SK-N-SH (cell line): ENCODE measurements around the gene ZNF398. TPM values are rescaled to one million over a fixed set of nuclear protein-coding genes. Genes with fewer than 3 reads are reported as not detected.

ENCODE experiments used
- CTCF ChIA-PET: fragments of 300-600, 350-600 bp; formaldehyde crosslinking; extraction: SDS; loops from one replicate; lab custom pipeline; 2021; lab: Yijun Ruan, JAX
- POLR2A ChIA-PET: fragments of 350-600 bp; sonication (Branson Sonifier 250); formaldehyde crosslinking; extraction: SDS; loops from one replicate; lab custom pipeline; 2020; ENCODE audit warnings: antibody characterized with exemption, inconsistent platforms; lab: Yijun Ruan, JAX
- DNase-seq: peaks from one replicate; pipeline ENCODE4 v3.0.0; 2012
- H2AFZ ChIP-seq: fragments of 200-600 bp; sonication (generic); 2 replicates; pipeline ENCODE4 v1.8.1; 2016; ENCODE audit warnings: antibody characterized with exemption, mild to moderate bottlenecking, low read depth
- H3F3A ChIP-seq: fragments of 200-600 bp; sonication (generic); replicated peaks from 2 replicates; pipeline ENCODE3; 2016; ENCODE audit warnings: antibody characterized with exemption, mild to moderate bottlenecking; ENCODE audit not compliant: insufficient read depth
- H3K27ac ChIP-seq, 2 experiments: fragments of 200-500 bp in 1 of 2; fragments of 200-600 bp in 1 of 2; sonication (Bioruptor generic) in 1 of 2; sonication (generic), shearing (Covaris generic) in 1 of 2; 2 replicates each; pipeline versions ENCODE4 v1.5.1 to v1.6.1; 2014 to 2016; ENCODE audit warnings: low read depth in 2 of 2, inconsistent platforms in 1 of 2, low read length in 1 of 2, mild to moderate bottlenecking in 1 of 2, mixed read lengths in 1 of 2
- H3K27me3 ChIP-seq: fragments of 200-600 bp; sonication (generic), shearing (Covaris generic); 2 replicates; pipeline ENCODE4 v1.6.1; 2016; ENCODE audit warnings: mixed run types; ENCODE audit not compliant: insufficient read depth
- H3K36me3 ChIP-seq, 2 experiments: fragments of 200-500 bp in 1 of 2; fragments of 200-600 bp in 1 of 2; sonication (Bioruptor generic) in 1 of 2; sonication (generic) in 1 of 2; replicated peaks in 1 of 2; 2 replicates each; pipeline versions ENCODE3 to v1.5.1; 2014 to 2016; ENCODE audit warnings: low read length in 1 of 2, mild to moderate bottlenecking in 1 of 2; ENCODE audit not compliant: insufficient read depth in 2 of 2, control insufficient read depth in 1 of 2
- H3K4me1 ChIP-seq, 2 experiments: fragments of 200-500 bp in 1 of 2; fragments of 200-600 bp in 1 of 2; sonication (Bioruptor generic) in 1 of 2; sonication (generic), shearing (Covaris generic) in 1 of 2; 2 replicates each; pipeline versions ENCODE4 v1.5.1 to v1.6.1; 2014 to 2016; ENCODE audit warnings: low read depth in 1 of 2, low read length in 1 of 2, mixed run types in 1 of 2; ENCODE audit not compliant: insufficient read depth in 2 of 2, control insufficient read depth in 1 of 2
- H3K4me2 ChIP-seq: fragments of 200-600 bp; sonication (generic), shearing (Covaris generic); 2 replicates; pipeline ENCODE4 v1.6.1; 2017; ENCODE audit warnings: mixed run types
- H3K4me3 ChIP-seq, 2 experiments: fragments of 200-500 bp in 1 of 2; fragments of 200-600 bp in 1 of 2; sonication (Bioruptor generic) in 1 of 2; sonication (generic), shearing (Covaris generic) in 1 of 2; 2 replicates each; pipeline versions ENCODE4 v1.5.1 to v1.8.1; 2014 to 2016; ENCODE audit warnings: low read depth in 2 of 2, inconsistent platforms in 1 of 2, low read length in 1 of 2, mild to moderate bottlenecking in 1 of 2, mixed read lengths in 1 of 2, moderate library complexity in 1 of 2
- H3K79me2 ChIP-seq: fragments of 200-600 bp; sonication (generic); 2 replicates; pipeline ENCODE4 v1.8.1; 2017; ENCODE audit warnings: mild to moderate bottlenecking; ENCODE audit not compliant: insufficient read depth
- H3K9ac ChIP-seq: fragments of 200-600 bp; sonication (generic); 2 replicates; pipeline ENCODE4 v1.6.1; 2017; ENCODE audit warnings: mixed run types
- H3K9me2 ChIP-seq: fragments of 200-600 bp; sonication (generic); 2 replicates; pipeline ENCODE4 v1.6.1; 2017; ENCODE audit warnings: mixed run types
- H3K9me3 ChIP-seq: fragments of 200-600 bp; sonication (generic); 2 replicates; pipeline ENCODE4 v1.6.1; 2017; ENCODE audit warnings: mixed run types, mild to moderate bottlenecking, moderate library complexity
- H4K20me1 ChIP-seq: fragments of 200-600 bp; sonication (generic); 2 replicates; pipeline ENCODE4 v1.6.1; 2017; ENCODE audit warnings: mild to moderate bottlenecking, mixed run types; ENCODE audit not compliant: insufficient read depth
- EZH2phosphoT487 ChIP-seq: fragments of 200-600 bp; sonication (generic); IDR thresholded peaks from 2 replicates; pipeline ENCODE4 v1.6.1; 2017; ENCODE audit warnings: low read depth, mixed run types, mild to moderate bottlenecking, antibody characterized with exemption, moderate library complexity, borderline replicate concordance
- FOXM1 ChIP-seq: IDR thresholded peaks from 2 replicates; pipeline ENCODE4 v1.4.0; 2012; ENCODE audit warnings: low read depth, mild to moderate bottlenecking
- GABPA ChIP-seq: IDR thresholded peaks from 2 replicates; pipeline ENCODE4 v1.4.0; 2012; ENCODE audit warnings: low read depth, mild to moderate bottlenecking
- JUND ChIP-seq: IDR thresholded peaks from 2 replicates; pipeline ENCODE4 v1.4.0; 2012
- NFIC ChIP-seq: IDR thresholded peaks from 2 replicates; pipeline ENCODE4 v1.4.0; 2012; ENCODE audit warnings: borderline replicate concordance
- RAD21 ChIP-seq: IDR thresholded peaks from 2 replicates; pipeline ENCODE4 v1.6.1; 2012; ENCODE audit warnings: mild to moderate bottlenecking, low read length
- SMC3 ChIP-seq: IDR thresholded peaks from 2 replicates; pipeline ENCODE4 v1.6.1; 2012; ENCODE audit warnings: low read depth, low read length, improper control_type of control experiment
- polyA plus RNA-seq, 3 experiments: library from polyadenylated mRNA; depleted of rRNA; stranded (reverse); fragments of >200 nt; gene quantifications; 2 replicates each; pipeline ENCODE4 v1.2.3, GENCODE V29; 2012
- TF ChIP-seq, protein P1 (sequence below): IDR thresholded peaks from 2 replicates; pipeline ENCODE4; 2012
- TF ChIP-seq, protein P2 (sequence below): IDR thresholded peaks from 2 replicates; pipeline ENCODE4 v1.4.0; 2012; ENCODE audit warnings: low read depth, borderline replicate concordance

The ZNF398 gene
- polyA plus RNA-seq, 1 of the 3 experiments (the other 2 are of a cell fraction), result 4.5 TPM

DNA sequence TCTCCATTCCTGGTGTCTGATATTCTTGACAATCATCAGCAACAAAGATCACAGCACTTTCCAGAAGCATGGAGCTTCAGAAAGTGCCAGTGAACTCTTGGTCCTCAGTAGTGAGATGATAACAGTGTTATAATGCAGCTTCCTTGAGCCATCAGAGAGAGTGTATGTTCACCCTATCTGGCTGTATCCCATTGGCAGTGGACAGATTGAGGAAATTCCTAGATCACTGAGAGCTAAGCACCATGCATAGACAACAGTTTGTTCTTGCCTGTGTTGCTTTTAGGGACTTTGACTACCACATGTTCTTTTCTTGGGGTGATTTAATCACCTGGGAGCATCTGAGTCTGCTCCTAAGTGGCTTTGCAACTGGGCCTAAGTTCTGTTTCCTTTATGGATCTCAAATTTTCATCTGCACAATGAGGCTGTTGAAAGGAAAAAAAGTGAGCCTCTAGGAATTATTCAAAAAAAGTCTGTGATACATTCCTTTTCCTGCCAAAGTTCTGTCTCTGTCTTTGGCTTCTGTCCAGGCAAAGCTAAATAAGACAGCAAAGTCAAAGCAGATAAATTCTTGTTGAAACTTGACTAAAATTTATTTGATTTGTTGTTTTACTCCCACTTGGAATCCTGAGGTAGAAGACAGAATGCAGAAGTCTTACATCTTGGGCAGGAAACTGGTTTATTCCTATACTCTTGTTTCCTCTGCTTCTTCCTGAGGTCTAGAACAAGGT, 33.6 kb downstream of the ZNF398 start:
- Histone ChIP-seq H3K27me3 (no peaks in the 10 kb centered on the region), H3K9ac (no peak overlapping the region), H3K27ac (peak overlapping the region; percentile 17 to 68; a peak in 3 of 4 replicates), H3F3A (peaks cover 13% of the 10 kb centered on the region), H3K4me1 (no peaks in the 10 kb centered on the region; a peak in 2 of 4 replicates), H2AFZ (no peak overlapping the region), H3K36me3 (peaks cover 51 to 61% of the 10 kb centered on the region in 2 experiments), H3K4me3 (no peak overlapping the region), H3K9me2 (no peaks in the 10 kb centered on the region), H4K20me1 (0 out of 2 replicates have a peak, but pooled peaks cover 4% of the 10 kb centered on the region), H3K79me2 (no peaks in the 10 kb centered on the region), H3K9me3 (no peaks in the 10 kb centered on the region), H3K4me2 (peak overlapping the region; percentile 21; the same call in 1 of the 2 replicates)
- POLR2A ChIA-PET, result interaction anchor here (0.8 kb wide), 1 partner anchor 14 kb away, joined by 3 read pairs; the partner anchor contains the start of gene ZNF282
- no peak for TF ChIP-seq EZH2phosphoT487
- no peak for TF ChIP-seq SMC3
- TF ChIP-seq, protein P1, sequence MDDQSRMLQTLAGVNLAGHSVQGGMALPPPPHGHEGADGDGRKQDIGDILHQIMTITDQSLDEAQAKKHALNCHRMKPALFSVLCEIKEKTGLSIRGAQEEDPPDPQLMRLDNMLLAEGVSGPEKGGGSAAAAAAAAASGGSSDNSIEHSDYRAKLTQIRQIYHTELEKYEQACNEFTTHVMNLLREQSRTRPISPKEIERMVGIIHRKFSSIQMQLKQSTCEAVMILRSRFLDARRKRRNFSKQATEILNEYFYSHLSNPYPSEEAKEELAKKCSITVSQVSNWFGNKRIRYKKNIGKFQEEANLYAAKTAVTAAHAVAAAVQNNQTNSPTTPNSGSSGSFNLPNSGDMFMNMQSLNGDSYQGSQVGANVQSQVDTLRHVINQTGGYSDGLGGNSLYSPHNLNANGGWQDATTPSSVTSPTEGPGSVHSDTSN, result peak; percentile 79
- 0 out of 2 replicates have a peak, but pooled peaks have one; percentile 17 for TF ChIP-seq JUND
- TF ChIP-seq GABPA, result no peak
- peak; percentile 74 for TF ChIP-seq NFIC
- TF ChIP-seq, protein P2, sequence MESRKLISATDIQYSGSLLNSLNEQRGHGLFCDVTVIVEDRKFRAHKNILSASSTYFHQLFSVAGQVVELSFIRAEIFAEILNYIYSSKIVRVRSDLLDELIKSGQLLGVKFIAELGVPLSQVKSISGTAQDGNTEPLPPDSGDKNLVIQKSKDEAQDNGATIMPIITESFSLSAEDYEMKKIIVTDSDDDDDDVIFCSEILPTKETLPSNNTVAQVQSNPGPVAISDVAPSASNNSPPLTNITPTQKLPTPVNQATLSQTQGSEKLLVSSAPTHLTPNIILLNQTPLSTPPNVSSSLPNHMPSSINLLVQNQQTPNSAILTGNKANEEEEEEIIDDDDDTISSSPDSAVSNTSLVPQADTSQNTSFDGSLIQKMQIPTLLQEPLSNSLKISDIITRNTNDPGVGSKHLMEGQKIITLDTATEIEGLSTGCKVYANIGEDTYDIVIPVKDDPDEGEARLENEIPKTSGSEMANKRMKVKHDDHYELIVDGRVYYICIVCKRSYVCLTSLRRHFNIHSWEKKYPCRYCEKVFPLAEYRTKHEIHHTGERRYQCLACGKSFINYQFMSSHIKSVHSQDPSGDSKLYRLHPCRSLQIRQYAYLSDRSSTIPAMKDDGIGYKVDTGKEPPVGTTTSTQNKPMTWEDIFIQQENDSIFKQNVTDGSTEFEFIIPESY, result no peak
- DNase-seq, result no peak
- CTCF ChIA-PET, result interaction anchor here (1.2 to 5.3 kb wide), 2 partner anchors 15 to 58 kb away, joined by 3 to 28 read pairs; partner anchors contain the start of gene ZNF282

DNA sequence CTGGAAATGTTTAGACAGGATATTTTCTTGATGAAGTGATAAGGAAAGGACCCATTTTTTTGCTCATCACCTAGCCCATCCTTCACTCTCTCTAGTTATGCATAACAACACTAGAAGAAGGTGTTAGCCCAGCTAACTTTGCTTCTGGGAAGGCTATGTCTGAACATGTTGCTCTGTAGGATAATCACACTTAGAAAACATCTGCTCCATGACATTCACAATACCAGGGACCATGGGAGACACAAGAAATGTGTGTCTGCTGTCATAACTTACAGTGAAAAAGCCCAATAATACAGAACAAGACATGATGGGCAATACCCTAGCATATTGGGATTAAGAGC, 34.2 kb downstream of the ZNF398 start:
- Histone ChIP-seq H3K9ac (no peak overlapping the region), H3K4me3 (no peak overlapping the region), H3K9me3 (no peaks in the 10 kb centered on the region), H4K20me1 (0 out of 2 replicates have a peak, but pooled peaks cover 4% of the 10 kb centered on the region), H3K9me2 (no peaks in the 10 kb centered on the region), H3K36me3 (peaks cover 50 to 55% of the 10 kb centered on the region in 2 experiments), H3K79me2 (no peaks in the 10 kb centered on the region), H3K27me3 (no peaks in the 10 kb centered on the region), H3F3A (peaks cover 13% of the 10 kb centered on the region), H3K27ac (peak overlapping the region; percentile 17 to 68; a peak in 2 of 4 replicates), H3K4me2 (no peak overlapping the region), H3K4me1 (no peaks in the 10 kb centered on the region; a peak in 2 of 4 replicates), H2AFZ (no peak overlapping the region)
- ChIA-PET CTCF (interaction anchor here (0.6 to 5.3 kb wide), 3 partner anchors 14 to 59 kb away, joined by 3 to 28 read pairs (median 3); partner anchors contain the start of genes ZNF282 and ZNF398), POLR2A (interaction anchor here (0.8 kb wide), 1 partner anchor 14 kb away, joined by 3 read pairs; the partner anchor contains the start of gene ZNF282)
- TF ChIP-seq JUND (no peak), RAD21 (no peak), FOXM1 (no peak)
- TF ChIP-seq, protein P1, result no peak
- DNase-seq, result no peak
